ENCODE data around the gene TEDC2. TPM values are rescaled to one million over a fixed set of nuclear protein-coding genes. Genes with fewer than 3 reads are reported as not detected.

TEDC2 gene
- total and polyA plus RNA-seq, 7 experiments from 2014 or later = 0.32 to 16.7 (median 0.62) TPM; not detected in 1

DNA sequence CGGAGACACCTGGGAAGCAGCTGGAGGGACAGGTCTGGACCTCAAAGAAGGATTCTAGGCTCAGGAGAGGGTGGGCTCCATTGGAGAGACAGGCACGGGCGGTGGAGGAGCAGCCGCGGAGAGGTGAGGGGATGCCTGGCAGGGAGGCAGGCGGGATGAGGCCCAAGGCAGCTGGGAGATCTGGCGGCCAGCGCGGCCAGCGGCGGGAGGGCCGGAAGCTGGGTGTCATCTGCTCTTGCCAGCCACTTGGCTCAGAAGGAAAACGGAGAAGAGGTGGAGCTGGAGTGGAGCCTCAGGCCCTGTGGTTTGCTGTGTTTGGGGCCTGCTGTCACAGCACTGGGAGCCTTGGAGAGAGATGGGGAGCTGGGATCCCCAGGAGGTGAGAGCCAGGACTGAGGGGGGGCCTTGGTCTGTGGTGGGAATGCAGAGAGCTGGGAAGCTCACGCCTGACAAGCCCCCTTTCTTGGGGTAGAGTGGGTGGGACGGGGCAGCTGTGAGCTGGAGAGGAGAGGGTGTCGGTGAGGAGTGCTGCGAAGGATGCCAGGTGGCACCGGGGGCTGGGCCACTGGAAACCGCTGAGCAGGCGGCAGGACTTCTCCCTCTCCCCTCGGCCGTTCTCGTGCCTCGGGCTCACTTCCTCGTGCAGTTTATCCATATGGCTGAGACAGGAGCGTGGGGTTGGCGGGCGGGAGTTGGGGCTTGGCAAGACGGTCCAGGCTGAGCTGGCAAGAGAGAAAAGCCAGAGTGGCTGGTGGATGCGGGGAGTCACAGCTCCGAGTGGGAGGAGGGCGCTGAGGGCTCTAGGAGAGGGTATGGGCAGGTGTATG is 23.0 kb downstream of the TEDC2 start:
- ATAC-seq = no peak
- POLR2A ChIA-PET = no interaction called here
- Histone ChIP-seq H3K27me3 (ENCODE audit: control insufficient read depth in 2 of 2, insufficient read depth in 2 of 2, low read length in 2 of 2) (no peaks in the 10 kb centered on the region), H3K36me3 (ENCODE audit: control insufficient read depth in 2 of 3, insufficient read depth in 3 of 3, low read length in 3 of 3) (no peaks in the 10 kb centered on the region), H3K9me3 (ENCODE audit: control insufficient read depth in 2 of 3, low read length in 3 of 3) (no peaks in the 10 kb centered on the region), H3K27ac (ENCODE audit: low read depth, low read length) (no peak overlapping the region), H3K4me3 (ENCODE audit: low read length) (no peak overlapping the region), H3K4me1 (ENCODE audit: control insufficient read depth in 2 of 2, insufficient read depth in 2 of 2, low read length in 2 of 2) (peaks cover 10 to 15% of the 10 kb centered on the region in 2 donors)
- intact Hi-C loops (cut with micrococcal nuclease) = no loop called here
- Mint-ChIP-seq H3K27ac (peak overlapping the region in 2 of 9 donors; percentile 29 to 80), H3K4me3 (no peak overlapping the region), H3K36me3 (no peaks in the 10 kb centered on the region), H3K27me3 (no peaks in the 10 kb centered on the region), H3K4me1 (peaks cover 11 to 38% (median 14%) of the 10 kb centered on the region in 7 donors), H3K9me3 (no peaks in the 10 kb centered on the region)
- CTCF ChIA-PET = interaction anchor here (0.7 kb wide), 1 partner anchor 139 kb away, joined by 4 read pairs; no protein-coding TSS in a partner anchor
- DNase-seq = peak in 1 of 9 donors; percentile 2

DNA sequence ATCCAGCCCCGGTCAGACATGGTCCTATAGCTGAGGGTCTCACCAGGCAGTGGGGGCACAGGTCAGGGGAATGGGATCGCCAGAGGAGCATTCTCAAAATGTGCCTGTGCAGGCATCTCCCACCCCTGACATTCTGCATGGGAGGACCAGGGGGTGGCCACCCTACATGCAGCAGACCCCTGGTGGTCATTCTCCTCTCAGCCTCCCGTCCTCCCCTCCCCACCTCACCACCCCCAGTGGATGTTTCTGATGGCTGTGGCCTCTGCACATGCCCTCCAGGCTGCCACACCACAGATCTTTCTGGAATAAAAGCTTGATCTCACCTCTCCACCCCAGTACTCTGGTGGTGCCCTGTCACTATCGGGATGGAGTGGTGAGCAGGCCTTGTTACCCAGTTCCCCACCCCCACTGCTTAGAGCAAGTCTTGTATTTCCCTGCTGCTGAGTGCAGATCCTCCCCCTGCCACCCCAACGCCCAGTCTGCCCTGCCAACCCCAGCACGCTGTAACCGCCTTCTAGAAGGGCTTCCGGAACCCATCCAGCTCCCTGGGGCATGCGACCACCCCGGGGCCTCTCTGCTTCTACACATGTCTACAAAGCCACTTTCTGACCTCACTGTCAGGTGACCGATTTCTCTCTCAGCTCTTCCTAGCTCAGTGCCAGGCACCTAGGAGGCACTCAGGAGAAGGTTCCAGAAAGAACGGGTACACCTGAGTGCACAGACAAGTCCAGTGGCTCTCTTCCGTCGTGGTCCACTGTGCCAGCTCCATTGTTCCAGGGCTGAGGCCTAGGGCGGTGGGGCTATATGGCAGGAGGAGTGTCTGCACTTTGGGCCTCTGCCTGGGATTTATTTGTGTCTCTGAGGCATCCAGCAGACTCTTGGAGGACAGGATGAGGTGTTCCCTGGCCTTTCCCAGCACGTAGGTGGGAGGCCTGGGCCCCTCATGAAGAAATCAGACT is 24.3 kb downstream of the TEDC2 start:
- no peak for DNase-seq
- no peak for ATAC-seq
- peaks cover 10 to 15% of the 10 kb centered on the region in 2 donors for H3K4me1 ChIP-seq (ENCODE audit: control insufficient read depth in 2 of 2, insufficient read depth in 2 of 2, low read length in 2 of 2)
- ChIA-PET CTCF (no interaction called here), POLR2A (no interaction called here)
- peak overlapping the region in 2 of 9 donors; percentile 62 to 70 for H3K27ac Mint-ChIP-seq
- no peaks in the 10 kb centered on the region for H3K9me3 Mint-ChIP-seq
- no peak overlapping the region for H3K4me3 ChIP-seq (ENCODE audit: low read length)
- no peaks in the 10 kb centered on the region for H3K36me3 Mint-ChIP-seq
- no peak overlapping the region for H3K27ac ChIP-seq (ENCODE audit: low read depth, low read length)
- H3K9me3 ChIP-seq (ENCODE audit: control insufficient read depth in 2 of 3, low read length in 3 of 3) = no peaks in the 10 kb centered on the region
- H3K4me3 Mint-ChIP-seq = no peak overlapping the region
- intact Hi-C loops (cut with micrococcal nuclease) = no loop called here
- peaks cover 11 to 32% (median 13%) of the 10 kb centered on the region in 7 donors for H3K4me1 Mint-ChIP-seq
- H3K27me3 Mint-ChIP-seq = no peaks in the 10 kb centered on the region
- H3K27me3 ChIP-seq (ENCODE audit: control insufficient read depth in 2 of 2, insufficient read depth in 2 of 2, low read length in 2 of 2) = no peaks in the 10 kb centered on the region
- no peaks in the 10 kb centered on the region for H3K36me3 ChIP-seq (ENCODE audit: control insufficient read depth in 2 of 3, insufficient read depth in 3 of 3, low read length in 3 of 3)

DNA sequence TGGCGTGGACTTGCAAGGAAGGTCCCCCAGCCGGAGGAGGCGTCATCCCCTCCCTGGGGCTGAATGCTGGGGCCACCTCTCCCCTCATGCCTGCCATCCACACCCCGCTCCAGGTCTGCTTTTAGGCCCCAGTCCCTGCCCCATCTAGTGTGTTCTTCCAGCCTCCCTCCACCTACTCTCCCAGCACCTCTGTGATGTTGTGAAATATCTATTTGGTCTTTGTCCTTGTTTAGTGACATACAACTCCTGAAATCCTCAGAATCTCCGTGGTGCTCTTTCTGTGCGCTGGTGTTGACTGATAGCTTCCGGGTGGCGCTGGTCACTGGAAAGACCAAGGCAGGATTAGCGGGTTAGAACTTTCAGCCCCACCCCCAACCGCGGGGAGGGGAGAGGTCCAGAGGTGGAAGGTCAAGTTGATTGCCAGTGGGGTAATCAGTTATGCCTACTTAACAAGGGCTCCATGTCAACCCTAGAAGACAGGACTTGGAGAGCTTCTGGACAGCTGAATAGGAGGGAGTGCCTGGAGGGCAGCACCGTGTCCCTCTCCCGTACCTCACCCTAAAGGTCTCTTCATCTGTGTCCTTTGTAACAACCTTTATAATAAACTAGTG is 25.1 kb downstream of the TEDC2 start:
- Histone ChIP-seq H3K4me1 (ENCODE audit: control insufficient read depth in 2 of 2, insufficient read depth in 2 of 2, low read length in 2 of 2) (peaks cover 10 to 15% of the 10 kb centered on the region in 2 donors), H3K27ac (ENCODE audit: low read depth, low read length) (no peak overlapping the region), H3K4me3 (ENCODE audit: low read length) (no peak overlapping the region), H3K36me3 (ENCODE audit: control insufficient read depth in 2 of 3, insufficient read depth in 3 of 3, low read length in 3 of 3) (no peaks in the 10 kb centered on the region), H3K9me3 (ENCODE audit: control insufficient read depth in 2 of 3, low read length in 3 of 3) (no peaks in the 10 kb centered on the region), H3K27me3 (ENCODE audit: control insufficient read depth in 2 of 2, insufficient read depth in 2 of 2, low read length in 2 of 2) (no peaks in the 10 kb centered on the region)
- ChIA-PET POLR2A (no interaction called here), CTCF (interaction anchor here (0.8 kb wide), 1 partner anchor 1154 kb away, joined by 3 read pairs; no protein-coding TSS in a partner anchor)
- no peaks in the 10 kb centered on the region for H3K9me3 Mint-ChIP-seq
- peaks cover 11 to 28% (median 13%) of the 10 kb centered on the region in 7 donors for H3K4me1 Mint-ChIP-seq
- intact Hi-C loops (cut with micrococcal nuclease) = no loop called here
- no peaks in the 10 kb centered on the region for H3K27me3 Mint-ChIP-seq
- H3K36me3 Mint-ChIP-seq = no peaks in the 10 kb centered on the region
- H3K27ac Mint-ChIP-seq = peak overlapping the region in 2 of 9 donors; percentile 41 to 62
- no peak overlapping the region for H3K4me3 Mint-ChIP-seq
- no peak for ATAC-seq
- no peak for DNase-seq

DNA sequence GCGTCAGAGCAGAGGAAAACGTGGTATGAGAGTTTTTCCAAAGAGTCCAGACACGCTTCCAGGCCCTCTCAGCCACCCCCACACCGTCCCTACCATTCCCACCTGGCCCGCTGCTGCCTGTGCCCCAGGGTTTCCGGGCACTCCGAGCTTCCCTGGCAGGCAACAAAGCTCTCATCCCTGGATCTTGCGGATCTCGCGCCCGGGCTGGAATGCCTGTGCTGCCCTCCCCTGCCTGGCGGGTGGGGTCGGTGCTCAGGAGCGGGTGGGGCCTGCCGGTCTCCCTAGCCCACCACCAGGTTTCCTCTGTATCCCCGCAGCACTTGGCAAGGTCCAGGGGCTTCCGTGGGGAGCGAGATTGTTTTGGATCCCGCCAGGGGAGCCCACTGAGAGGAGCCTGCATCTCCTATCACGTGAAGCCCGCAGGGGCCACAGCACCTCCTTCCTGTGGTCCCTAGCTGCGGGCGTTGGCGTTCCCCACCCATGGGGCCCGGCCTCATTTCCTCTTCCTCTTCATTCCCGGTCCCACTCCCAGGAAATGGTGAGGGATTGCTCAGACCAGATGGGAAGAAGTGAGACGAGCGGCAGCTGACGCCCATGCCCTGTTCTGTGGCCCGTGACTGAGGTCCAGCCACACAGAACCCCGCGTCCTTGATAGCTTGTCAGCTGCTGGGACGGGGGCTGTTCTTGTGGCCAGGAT is 26.1 kb downstream of the TEDC2 start:
- intact Hi-C loops (cut with micrococcal nuclease) = no loop called here
- Mint-ChIP-seq H3K27me3 (no peaks in the 10 kb centered on the region), H3K4me3 (no peak overlapping the region), H3K9me3 (no peaks in the 10 kb centered on the region), H3K27ac (peak overlapping the region in 1 of 9 donors; percentile 12), H3K36me3 (no peaks in the 10 kb centered on the region), H3K4me1 (peaks cover 11 to 23% (median 13%) of the 10 kb centered on the region in 7 donors)
- Histone ChIP-seq H3K36me3 (ENCODE audit: control insufficient read depth in 2 of 3, insufficient read depth in 3 of 3, low read length in 3 of 3) (no peaks in the 10 kb centered on the region), H3K27ac (ENCODE audit: low read depth, low read length) (peak overlapping the region; percentile 24), H3K9me3 (ENCODE audit: control insufficient read depth in 2 of 3, low read length in 3 of 3) (no peaks in the 10 kb centered on the region), H3K4me3 (ENCODE audit: low read length) (no peak overlapping the region), H3K27me3 (ENCODE audit: control insufficient read depth in 2 of 2, insufficient read depth in 2 of 2, low read length in 2 of 2) (no peaks in the 10 kb centered on the region), H3K4me1 (ENCODE audit: control insufficient read depth in 2 of 2, insufficient read depth in 2 of 2, low read length in 2 of 2) (peaks cover 10 to 15% of the 10 kb centered on the region in 2 donors)
- ChIA-PET CTCF (interaction anchor here (0.6 to 1.5 kb wide), 4 partner anchors 10 to 1153 kb away, joined by 3 to 6 read pairs (median 4); partner anchors contain the start of genes CCNF and TBC1D24), POLR2A (interaction anchor here (0.8 to 1.6 kb wide), 5 partner anchors 28 to 234 kb away, joined by 3 read pairs; partner anchors contain the start of genes ATP6V0C and CCNF)
- DNase-seq (no peak), ATAC-seq (no peak)

DNA sequence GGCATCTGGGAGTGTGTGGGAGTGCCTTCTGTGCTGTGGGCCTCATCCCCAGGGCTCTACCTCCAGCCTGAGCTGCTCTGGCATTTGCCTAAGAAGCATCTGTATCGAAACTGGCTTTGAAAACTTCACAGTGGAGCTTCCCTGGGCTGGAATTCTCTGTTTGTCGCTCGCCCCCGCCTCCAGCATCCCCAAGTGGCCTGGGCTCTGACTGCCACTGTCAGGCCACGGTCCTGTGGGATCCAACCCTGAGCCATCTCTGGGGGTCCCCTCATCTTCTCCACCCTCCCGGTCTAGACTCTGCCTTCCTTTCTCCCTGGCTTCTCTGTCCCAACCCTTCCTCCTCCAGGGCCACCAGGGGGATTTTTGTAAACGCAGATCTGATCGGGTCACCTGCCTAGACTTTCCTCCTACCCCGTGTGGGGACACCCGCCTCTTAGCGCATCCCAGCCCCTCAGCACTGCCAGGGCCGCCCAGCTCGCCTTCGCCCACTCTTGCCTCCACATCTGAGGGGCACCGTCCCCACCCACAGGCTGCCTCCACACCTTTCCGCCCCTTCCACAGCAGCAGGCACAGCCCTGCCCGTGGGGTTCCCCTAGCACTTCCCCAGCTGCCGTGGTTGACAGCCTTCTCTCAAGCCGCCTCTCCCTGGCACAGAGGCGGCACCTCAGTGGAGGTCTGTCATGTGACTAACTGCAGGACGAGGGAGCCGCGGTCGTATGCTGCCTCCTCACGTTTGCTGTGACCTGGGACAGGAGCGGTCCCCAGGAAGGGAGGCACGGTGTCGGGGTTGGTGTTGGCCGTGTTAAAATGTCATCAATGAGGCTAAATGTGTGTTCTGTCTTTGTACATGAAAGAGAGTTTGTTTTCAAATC is 27.0 kb downstream of the TEDC2 start:
- Mint-ChIP-seq H3K9me3 (no peaks in the 10 kb centered on the region), H3K36me3 (no peaks in the 10 kb centered on the region), H3K4me1 (peaks cover 11 to 23% (median 13%) of the 10 kb centered on the region in 7 donors), H3K27ac (peak overlapping the region; percentile 25 to 94 (median 75)), H3K4me3 (peak overlapping the region; percentile 39 to 76 (median 56)), H3K27me3 (no peaks in the 10 kb centered on the region)
- peak; percentile 54 to 86 (median 80) for DNase-seq
- CTCF ChIA-PET = interaction anchor here (0.6 to 1.5 kb wide), 6 partner anchors 9 to 292 kb away, joined by 3 to 6 read pairs (median 4); partner anchors contain the start of genes CCNF and TBC1D24
- Histone ChIP-seq H3K36me3 (ENCODE audit: control insufficient read depth in 2 of 3, insufficient read depth in 3 of 3, low read length in 3 of 3) (no peaks in the 10 kb centered on the region), H3K4me1 (ENCODE audit: control insufficient read depth in 2 of 2, insufficient read depth in 2 of 2, low read length in 2 of 2) (peaks cover 10 to 15% of the 10 kb centered on the region in 2 donors), H3K9me3 (ENCODE audit: control insufficient read depth in 2 of 3, low read length in 3 of 3) (no peaks in the 10 kb centered on the region), H3K27me3 (ENCODE audit: control insufficient read depth in 2 of 2, insufficient read depth in 2 of 2, low read length in 2 of 2) (no peaks in the 10 kb centered on the region), H3K4me3 (ENCODE audit: low read length) (no peak overlapping the region), H3K27ac (ENCODE audit: low read depth, low read length) (peak overlapping the region; percentile 24)
- intact Hi-C loops (cut with micrococcal nuclease) = loop anchor here (1.0 kb wide), 7 partner anchors 13 to 292 kb away; partner anchors contain the start of genes ABCA3 (in 2 of the 2), CCNF (in 1 of the 2), ECI1 (in 1 of the 2) and RNPS1 (in 1 of the 2)
- ATAC-seq = peak; percentile 96
- POLR2A ChIA-PET = interaction anchor here (0.8 to 1.6 kb wide), 5 partner anchors 27 to 235 kb away, joined by 3 read pairs; partner anchors contain the start of genes ATP6V0C and CCNF

Measured in naive thymus-derived CD4-positive, alpha-beta T cell (primary cell).